Myocyte (in vitro differentiated cells): ENCODE measurements around the gene MRPL49. TPM values are rescaled to one million over a fixed set of nuclear protein-coding genes. Genes with fewer than 3 reads are reported as not detected.
"Not testable (repeated sequence)": the region's sequence is repeated elsewhere in the genome, so short reads cannot be mapped to it uniquely, and the experiment has no call there.

ENCODE experiments used
- DNase-seq: peaks from one replicate; pipeline ENCODE4 v3.0.0-alpha.2; 2012; ENCODE audit warnings: low read depth
- total RNA-seq: library from RNA; depleted of rRNA; stranded (reverse); fragments of >200 nt; gene quantifications from 2 replicates; pipeline ENCODE4 v1.2.3, GENCODE V29; 2014

Gene MRPL49
- total RNA-seq, 1 donor from 2014 or later, result 37.6 TPM

DNA sequence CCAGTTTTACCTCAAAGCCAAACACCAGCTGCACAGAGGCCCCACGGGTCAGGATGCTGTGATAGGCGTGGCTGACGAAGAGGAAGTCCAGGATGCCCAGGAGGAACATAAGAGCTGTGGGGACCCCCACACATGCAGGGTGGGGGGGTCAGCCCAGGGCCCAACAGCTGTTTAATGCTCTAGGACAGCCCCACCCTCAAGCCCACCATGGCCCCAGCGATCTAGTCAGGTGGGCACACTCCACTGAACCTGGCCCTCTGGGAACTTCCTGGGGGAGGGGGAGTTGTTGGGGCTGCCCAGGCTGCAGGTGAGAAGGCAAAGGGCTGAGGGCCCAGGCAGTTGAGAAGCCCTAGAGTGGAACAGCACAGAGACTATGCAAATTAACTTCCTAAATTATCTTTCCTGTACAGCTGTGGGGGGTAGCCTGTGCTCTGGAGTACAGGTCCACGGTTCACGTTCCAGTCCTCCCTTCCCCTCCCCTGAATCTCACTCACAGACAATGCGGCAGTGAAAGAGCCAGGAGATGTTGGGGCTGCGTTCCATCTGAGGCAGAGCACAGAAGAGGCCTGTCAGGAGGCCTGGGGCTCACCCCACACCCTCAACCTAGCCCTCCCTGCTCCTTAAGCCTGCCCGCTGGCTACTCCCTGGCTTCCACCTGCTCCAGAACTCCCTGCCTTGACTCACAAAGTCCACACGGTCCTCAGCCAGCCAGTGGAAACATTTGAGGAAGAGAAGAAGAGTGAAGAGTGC is 10.3 kb downstream of the MRPL49 start:
- DNase-seq, result no peak

DNA sequence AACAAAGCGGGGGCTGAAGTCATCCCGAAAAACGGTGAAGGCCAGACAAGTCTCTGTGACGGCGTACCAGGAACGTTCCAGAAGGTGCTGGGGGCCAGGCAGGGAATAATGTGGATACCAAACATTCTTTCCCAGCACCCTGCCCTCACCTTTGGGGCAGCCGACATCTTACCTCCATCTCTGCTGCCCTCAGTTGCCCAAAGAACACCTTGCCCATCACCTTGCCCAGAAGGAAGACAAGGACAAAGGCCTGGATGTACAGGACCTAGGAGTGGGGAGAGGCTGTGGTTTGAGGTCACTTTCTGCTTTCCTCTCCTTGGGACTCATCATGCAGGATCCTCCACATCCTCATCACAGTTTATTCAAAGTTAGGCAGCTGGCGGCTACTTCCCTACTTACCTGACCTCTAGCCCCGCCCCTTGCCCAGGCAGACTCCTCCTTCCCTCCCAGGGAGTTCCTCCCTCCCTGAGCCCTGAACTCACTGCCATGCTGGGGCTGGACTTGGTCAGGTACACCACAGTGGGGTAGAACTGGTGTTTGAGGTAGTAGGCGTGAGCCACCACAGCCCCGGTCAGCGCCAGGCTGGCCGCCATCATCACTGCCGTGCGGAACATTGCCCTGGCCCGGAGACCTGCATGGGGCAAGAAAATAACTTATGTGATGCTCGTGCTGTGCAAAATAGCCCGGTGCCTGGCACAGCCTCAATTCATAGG is 11.0 kb downstream of the MRPL49 start:
- DNase-seq, result no peak

DNA sequence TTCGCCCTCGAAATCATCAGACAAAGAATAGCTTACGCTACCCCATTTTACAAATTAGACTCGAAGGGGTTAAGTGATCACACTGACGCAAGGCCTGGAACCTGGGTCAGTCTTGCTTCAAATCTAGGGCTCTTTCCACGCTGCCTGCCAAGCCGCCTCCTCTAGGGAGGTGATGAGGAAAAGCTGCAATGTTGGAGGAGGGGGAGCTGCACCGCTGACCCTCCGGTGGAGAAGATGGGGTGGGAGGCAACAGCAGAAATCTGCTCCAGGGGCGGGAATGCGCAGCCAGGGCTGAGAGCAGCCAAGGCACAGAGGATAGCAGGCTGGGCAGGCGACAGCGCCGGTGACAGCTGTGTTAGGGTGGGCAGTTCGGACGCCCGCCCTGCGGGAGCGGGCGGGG is 11.6 kb downstream of the MRPL49 start:
- no peak for DNase-seq

DNA sequence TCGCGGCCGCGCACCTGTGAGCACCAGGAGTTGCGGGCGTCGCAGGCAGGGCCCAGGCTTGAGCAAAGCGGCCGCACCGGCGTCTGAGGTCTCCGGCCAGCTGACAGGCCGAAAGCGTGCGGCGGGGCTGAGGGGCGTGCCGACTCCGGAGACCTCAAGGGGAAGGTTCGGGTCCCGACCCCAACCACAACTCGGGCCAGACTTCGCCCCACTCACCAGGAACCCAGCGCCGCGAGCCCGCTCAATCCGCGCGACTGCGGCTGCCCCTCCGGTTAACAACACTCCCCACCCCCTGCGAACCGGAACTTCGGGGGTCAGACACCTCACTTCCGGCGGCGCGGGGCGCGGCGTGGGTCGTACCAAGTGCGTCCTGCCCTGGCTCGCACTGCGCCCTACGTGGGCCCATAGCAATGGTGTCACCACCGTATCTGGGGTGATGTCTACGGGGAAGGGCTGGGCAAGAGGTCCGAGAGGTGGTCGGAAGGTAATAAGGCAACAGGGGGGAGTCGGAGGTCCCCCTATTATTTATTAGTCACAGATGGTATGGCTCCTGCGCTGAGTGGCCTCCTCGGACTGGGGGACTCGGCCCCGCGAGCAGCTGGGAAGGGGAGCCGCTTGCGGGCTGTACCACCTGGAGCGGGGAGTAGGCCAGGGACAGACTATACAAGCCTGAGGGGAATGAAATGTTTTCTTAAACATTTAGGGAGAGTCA is 12.3 kb downstream of the MRPL49 start, which contains the start of gene SYVN1:
Gene SYVN1 (minus strand): TSS at position 280 of the 712 bp plus-strand sequence. CDS start 918 bp downstream, outside the sequence.
- DNase-seq, result peak; percentile 93

DNA sequence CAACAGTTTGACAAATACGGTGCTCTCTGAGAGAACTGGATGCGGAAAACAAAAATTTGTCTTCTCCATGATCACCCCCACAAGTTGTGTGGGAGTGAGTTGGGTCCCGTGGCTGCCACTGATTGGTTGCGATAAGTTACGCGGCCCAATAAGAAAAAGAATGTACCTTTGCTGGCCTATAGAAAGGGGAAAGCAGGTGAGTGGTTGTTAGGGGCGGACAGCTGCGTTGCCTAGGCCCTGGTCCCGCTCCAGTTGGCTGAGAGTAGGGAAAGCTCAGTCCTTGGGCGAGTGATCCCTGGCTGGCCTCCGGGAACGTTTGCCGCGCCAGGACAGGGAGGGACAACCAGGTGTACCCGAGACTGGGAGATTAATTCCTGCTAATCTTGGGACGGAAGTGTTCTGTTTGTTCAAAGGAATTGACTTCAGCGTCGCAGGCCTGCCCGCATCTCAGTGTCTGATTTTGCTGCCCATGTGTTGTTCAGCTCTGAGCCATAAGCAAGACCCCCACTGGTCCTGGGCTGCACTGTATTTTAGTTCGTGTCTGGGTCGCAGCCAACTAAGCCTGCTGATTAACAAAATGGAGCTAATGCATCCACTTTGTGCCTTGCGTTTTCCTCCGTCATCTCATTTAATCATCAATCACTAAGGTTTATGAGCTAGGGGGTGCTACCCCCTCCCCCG is 13.0 kb downstream of the MRPL49 start:
- peak; percentile 97 for DNase-seq

DNA sequence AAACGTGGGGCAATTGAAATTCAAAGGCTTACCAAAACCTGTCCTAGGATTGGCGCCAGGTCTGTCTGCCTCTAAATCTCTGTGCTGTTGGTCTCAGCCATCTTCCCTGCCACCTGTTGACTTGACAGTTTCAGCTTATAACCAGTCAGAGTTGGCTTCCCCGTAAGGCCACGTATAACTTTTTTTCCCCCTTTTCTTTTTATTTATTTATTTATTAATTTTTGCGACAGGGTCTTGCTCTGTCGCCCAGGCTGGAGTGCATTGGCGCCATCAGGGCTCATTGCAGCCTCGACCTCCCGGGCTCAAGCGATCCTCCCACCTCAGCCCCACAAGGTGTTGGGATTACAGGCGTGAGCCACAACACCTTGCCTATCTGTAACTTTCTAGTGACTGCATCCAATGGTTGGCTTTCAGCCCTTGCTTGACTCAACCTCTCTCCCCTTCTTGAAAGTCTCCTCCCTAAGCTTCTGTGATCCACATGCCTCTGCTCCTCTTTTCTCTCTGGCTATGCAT is 13.6 kb downstream of the MRPL49 start:
- DNase-seq, result no peak

DNA sequence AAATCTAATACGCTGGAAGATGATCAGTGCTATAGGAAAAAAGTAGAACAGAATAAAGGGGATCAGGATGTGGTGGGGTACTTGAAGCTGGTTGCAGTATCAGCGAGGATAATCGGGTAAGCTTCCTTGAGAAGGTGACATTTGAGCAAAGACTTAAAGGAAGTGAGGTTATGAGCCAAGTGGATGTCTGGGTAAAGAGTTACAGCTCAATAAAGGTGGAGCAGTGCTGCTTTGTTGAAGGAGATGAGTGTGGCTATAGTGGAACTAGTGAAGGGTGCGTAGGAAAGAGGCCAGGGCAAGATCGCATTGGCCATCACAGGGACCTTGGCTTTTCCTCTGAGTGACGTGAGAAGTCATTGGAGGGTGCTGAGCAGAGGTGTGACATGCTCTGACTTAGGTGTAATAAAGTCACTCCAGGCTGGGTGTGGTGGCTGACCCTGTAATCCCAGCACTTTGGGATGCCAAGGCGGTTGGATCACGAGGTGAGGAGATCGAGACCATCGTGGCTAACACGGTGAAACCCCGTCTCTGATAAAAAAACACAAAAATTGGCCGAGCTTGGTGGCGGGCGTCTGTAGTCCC is 14.5 kb downstream of the MRPL49 start:
- DNase-seq, result no peak

DNA sequence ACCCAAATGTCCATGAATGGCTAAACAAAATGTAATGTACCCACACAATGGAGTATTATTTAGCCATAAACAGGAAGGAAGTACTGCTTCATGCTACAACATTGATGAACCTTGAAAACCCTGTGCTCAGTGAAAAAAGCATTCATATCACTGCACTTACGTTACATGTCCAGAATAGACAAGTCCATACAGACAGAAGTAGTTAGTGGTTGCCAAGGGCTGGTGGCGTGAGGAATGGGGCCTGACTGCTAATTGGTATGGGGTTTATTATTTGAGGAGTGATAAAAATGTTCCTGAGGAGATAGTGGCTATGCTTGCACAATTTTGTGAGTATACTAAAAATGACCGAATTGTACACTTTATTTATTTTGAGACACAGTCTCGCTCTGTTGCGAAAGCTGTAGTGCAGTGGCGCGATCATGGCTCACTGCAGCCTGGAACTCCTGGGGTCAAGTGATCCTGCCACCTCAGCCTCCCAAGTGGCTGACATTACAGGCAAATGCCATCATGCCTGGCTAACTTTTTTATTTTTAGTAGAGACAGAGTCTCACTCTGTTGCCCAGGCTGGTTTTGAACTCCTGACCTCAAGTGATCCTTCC is 19.9 kb downstream of the MRPL49 start:
- DNase-seq, result no peak

DNA sequence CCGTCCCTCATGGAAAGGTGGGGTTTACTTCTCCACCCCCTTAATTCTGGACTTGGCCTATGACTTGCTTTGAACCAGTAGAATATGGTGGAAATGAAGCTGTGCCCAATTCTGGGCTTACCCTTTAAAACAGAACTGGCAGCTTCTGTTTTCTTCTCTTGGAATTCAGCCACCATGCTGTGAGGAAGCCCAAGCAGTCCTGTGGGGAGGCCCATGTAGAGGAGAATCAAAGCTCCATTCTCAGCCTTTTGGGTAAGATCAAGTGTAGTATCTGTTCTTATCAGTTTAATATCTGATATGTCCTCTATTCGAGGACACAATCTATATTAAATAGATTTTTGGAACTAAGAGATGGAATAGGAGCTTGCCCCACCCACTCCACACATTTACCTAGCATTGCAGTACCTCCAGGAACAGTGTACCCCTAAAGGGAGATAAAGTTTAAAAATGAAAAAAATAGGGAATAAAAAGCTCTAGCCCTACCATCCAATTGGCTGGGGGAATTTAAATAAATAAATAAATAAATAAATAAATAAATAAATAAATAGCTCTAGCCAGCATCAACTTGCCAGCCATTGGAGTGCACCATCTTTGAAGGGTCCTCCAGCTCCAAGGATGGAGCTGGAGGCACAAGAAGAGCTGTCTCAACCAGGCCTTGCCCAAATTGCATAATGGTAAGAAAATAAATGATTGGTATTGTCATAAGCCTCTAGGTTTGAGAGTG is 25.4 kb downstream of the MRPL49 start:
- no peak for DNase-seq

DNA sequence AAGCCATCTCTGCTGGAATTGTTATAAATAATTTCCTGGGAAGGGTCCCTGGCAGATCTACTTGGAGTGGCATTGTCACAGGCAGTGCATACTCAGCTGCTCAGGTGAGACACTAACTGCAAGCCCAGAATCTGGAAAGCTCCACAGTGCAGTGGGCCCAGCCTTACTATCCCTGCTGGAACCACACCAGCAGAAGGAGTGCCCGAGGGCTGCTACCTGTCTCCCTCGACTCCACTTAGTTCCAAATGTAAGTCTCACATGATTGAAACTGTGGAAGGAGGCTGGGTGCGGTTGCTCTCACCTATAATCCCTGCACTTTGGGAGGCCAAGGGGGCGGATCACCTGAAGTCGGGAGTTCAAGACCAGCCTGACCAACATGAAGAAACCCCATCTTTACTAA is 26.5 kb downstream of the MRPL49 start:
- no peak for DNase-seq

DNA sequence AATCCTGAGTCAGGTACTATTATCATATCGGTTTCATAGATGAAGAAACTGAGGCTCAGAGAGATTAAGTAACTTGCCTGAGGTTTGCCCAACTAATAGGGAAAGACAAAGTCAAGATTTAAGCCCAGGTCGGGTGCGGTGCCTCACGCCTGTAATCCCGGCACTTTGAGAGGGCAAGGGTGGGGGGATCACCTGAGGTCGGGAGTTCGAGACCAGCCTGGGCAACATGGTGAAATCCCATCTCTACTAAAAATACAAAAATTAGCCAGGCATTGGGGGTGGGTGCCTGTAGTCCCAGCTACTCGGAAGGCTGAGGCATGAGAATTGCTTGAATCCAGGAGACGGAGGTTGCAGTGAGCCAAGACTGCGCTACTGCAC is 28.0 kb downstream of the MRPL49 start:
- DNase-seq, result not testable (repeated sequence)

DNA sequence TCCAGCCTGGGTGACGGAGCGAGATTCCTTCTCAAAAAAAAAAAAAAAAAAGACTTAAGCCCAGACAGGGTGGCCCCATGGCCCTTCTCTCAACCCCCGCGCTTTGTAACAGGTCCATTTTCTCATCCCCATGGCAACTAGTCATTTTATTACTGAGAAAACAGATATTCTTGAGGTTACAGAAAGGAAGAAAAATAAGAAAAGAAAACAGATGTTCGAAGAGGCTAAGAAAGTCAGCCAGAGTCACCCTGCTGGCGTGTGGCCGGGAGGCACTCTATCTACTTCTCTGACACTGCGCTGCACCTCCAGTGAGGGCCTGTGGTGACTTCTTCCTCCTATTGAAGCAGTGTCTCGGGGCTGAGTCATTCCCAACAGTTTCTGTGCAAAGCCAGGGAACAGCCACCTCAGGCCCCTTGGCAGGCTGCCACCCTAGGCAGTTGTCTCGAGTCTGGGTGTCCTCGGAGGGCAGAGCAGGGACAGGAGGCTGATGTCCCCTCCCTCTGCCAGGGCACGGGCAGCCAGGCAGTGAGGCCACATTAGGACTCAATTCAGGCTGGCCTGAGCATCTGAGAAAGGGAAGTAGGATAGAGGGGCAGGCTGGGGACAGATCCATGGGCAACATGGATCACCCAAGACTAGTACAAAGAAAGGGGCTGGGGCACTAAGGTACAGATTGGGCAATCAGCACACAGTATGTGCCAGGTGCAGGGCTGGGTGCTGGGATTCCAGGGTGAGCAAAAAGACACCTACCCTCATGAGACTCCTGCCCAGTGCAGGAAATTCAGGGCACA is 28.6 kb downstream of the MRPL49 start:
- peak; percentile 99 for DNase-seq

DNA sequence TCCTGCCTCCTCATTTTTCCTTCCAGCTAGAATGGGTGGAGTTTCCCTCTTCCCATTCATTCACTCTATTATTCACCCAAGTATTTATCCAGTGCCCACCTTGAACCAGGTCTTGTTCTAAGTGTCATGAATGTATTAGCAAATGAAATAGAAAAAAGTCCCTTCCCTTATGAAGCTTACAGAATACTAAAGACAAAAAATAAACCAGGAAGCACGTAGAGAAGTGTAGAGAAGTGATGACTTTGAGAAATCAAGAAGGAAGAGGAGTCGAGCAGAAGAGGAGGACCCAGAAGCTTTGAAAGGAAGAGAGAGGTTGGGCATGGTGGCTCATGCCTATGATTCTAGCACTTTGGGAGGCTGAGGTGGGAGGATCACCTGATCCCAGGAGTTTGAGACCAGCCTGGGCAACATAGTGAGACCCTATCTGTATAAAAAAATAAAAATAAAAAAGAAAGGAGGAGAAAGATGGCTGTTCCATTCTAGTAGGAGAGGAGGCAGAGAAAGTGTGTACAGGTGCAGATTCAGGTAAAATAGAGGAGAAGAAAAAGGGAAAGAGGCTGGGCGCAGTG is 29.3 kb downstream of the MRPL49 start:
- no peak for DNase-seq

DNA sequence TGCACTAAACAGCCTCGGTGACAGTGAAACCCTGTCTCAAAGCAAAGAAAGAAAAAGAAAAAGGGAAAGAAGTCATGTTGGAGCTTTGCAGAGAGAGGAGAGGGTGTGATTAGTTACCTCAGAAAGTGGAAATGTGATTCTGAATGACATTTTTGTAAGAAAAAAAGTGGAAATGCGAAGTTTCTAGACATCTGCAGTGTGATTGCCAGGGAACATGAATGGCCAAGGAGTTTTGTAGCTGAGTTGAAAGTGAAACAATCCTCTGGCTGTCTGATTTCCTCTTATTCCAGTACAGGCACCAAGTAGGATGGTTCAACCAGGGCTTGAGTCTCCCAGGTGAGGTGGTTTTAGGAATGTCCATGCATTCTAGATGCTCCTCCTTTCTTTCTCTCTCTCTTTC is 30.0 kb downstream of the MRPL49 start:
- no peak for DNase-seq

DNA sequence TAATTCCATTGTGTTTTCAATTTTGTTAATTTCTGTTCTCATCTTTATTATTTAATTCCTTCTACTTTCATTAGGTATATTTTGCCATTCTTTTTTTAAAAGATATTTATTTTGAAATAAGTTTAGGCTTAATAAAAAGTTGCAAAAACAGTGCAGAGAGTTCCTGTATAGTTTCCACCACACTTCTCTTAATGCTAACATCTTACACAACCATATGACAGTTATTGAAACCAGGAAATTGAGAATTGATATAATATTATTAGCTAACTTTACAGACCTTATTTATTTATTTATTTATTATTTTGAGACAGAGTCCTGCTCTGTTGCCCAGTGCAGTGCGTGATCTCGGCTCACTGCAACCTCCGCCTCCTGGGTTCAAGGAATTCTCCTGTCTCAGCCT is 34.1 kb downstream of the MRPL49 start:
- no peak for DNase-seq

DNA sequence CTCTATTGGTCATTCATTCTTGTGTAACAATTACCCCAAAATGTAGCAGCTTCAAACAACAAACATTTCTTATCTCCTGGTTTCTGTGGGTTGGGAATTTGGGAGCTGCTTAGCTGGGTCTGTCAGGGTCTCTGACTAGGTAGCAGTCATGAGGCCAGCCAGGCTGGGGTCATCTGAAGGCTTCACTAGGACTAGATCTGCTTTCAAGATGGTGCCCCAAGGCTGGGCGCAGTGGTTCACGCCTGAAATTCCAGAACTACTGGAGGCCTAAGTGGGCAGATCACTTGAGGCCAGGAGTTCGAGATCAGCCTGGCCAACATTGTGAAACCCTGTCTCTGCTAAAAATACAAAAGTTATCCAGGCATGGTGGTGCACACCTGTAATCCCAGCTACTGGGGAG is 34.8 kb downstream of the MRPL49 start:
- no peak for DNase-seq

DNA sequence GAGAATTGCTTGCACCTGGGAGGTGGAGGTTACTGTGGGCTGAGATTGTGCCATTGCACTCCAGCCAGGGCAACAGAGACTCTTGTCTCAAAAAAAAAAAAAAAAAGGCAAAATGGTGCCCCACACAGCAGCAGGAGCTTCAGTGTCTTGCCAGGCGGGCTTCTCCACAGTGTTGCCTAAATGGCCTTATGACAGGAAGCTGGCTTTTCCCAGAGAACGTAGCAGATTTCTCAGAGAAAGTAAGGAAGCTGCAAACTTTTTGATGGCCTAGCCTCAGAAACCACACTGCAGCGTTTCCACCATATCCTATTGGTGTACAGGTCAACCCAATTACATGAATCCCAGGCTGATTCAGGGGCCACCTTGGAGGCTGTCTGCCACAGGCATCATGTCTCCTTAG is 35.2 kb downstream of the MRPL49 start:
- DNase-seq, result no peak

DNA sequence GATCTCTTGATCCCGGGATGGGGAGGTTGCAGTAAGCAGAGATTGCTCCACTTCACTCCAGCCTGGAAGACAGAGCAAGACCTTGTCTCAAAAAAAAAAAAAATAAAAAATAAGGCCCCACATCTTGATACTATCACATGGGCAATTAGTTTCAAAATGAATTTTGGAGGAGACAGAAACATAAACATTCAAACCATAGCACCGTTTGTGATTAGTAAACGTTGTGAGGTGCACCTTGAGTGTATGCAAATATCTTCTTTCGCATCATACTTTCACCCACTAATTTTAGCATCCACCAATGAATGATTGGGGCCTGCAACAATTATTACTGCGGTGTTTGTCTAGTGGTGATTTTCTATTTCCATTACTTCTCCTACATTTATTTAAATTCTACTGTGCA is 36.9 kb downstream of the MRPL49 start:
- no peak for DNase-seq

DNA sequence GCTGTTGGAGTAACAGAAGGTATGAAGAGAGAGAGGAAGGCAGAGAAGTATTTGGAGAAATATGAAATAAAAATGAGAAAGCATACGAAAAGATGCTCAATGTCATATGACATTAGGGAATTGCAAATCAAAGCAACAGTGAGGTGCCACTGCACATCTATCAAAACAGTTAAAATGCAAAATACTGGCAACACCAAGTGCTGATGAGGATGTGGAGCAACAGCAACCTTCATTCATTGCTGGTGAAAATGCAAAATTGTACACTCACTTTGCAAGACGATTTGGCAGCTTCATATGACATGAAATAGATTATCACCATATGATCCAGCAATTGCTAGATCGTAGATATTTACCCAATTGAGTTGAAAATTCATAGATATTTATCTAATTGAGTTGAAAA is 38.5 kb downstream of the MRPL49 start:
- DNase-seq, result no peak
